Endothelial cell of umbilical vein (primary cell): ENCODE results near the gene CCDC9B. TPM values are rescaled to one million over a fixed set of nuclear protein-coding genes. Genes with fewer than 3 reads are reported as not detected.
A peak's percentile ranks its signal among the peaks of the same experiment; 100 is the strongest.

Experiments used
- BruUV-seq: library from RNA; stranded (reverse); fragments of 400-500 nt; replicated peaks from 2 replicates; lab custom pipeline; 2021; lab: Mats Ljungman, UMichigan
- CTCF ChIA-PET: fragments of 300-600, 350-600 bp; sonication (Branson Sonifier 250); formaldehyde crosslinking; loops from one replicate; lab custom pipeline; 2021; ENCODE audit warnings: antibody characterized with exemption, inconsistent platforms; lab: Charles Lee
- POLR2A ChIA-PET: fragments of 300-600, 350-600 bp; sonication (Branson Sonifier 250); formaldehyde crosslinking; loops from one replicate; lab custom pipeline; 2021; ENCODE audit warnings: antibody characterized with exemption, inconsistent platforms; lab: Charles Lee
- DNase-seq: peaks from one replicate; pipeline ENCODE4 v3.0.0-alpha.2; 2011; ENCODE audit warnings: low read depth, low spot score
- FAIRE-seq: peaks from 2 replicates; lab custom pipeline; 2011; peaks lifted over from hg19 to GRCh38; lab: Jason Lieb, UNC
- H2AFZ ChIP-seq: 2 replicates; pipeline ENCODE4 v1.6.0; 2012; ENCODE audit warnings: low read depth, low read length, control low read depth, inconsistent platforms
- H3K27ac ChIP-seq: 2 replicates; pipeline ENCODE4 v1.5.1; 2011; ENCODE audit warnings: low read depth, mild to moderate bottlenecking, control low read depth, low read length, moderate library complexity; ENCODE audit not compliant: insufficient read depth
- H3K27me3 ChIP-seq, 2 experiments: 2 replicates each; pipeline versions ENCODE4 v1.6.0 to v1.6.1; 2011; ENCODE audit warnings: low read length in 2 of 2, mixed read lengths in 1 of 2; ENCODE audit not compliant: control insufficient read depth in 2 of 2, insufficient read depth in 2 of 2
- H3K36me3 ChIP-seq, 2 experiments: 2 replicates in 1 of 2; 3 replicates in 1 of 2; pipeline ENCODE4 v1.5.1; 2011; ENCODE audit warnings: low read length in 2 of 2, mild to moderate bottlenecking in 1 of 2, moderate library complexity in 1 of 2; ENCODE audit not compliant: control insufficient read depth in 2 of 2, insufficient read depth in 2 of 2; ENCODE audit errors: extremely low read depth in 1 of 2
- H3K4me1 ChIP-seq: 3 replicates; pipeline ENCODE4 v1.5.1; 2011; ENCODE audit warnings: mild to moderate bottlenecking, low read length; ENCODE audit not compliant: control insufficient read depth, insufficient read depth; ENCODE audit errors: extremely low read depth
- H3K4me2 ChIP-seq: 2 replicates; pipeline ENCODE4 v1.6.1; 2011; ENCODE audit warnings: low read length, control low read depth, mixed read lengths; ENCODE audit not compliant: insufficient read depth
- H3K4me3 ChIP-seq, 3 experiments: fragments of 200-600 bp in 1 of 3; sonication (generic), shearing (Covaris generic) in 1 of 3; replicated peaks in 1 of 3; 2 replicates each; pipeline ENCODE4 v1.5.1; 2011 to 2016; ENCODE audit warnings: control low read depth in 3 of 3, low read length in 3 of 3, mild to moderate bottlenecking in 2 of 3, inconsistent platforms in 1 of 3, low read depth in 1 of 3, moderate library complexity in 1 of 3; ENCODE audit not compliant: insufficient read depth in 1 of 3
- H3K79me2 ChIP-seq: 2 replicates; pipeline ENCODE4 v1.6.0; 2012; ENCODE audit warnings: low read length, inconsistent platforms; ENCODE audit not compliant: control insufficient read depth, insufficient read depth
- H3K9ac ChIP-seq: replicated peaks from 2 replicates; pipeline ENCODE3; 2011; ENCODE audit warnings: low read length, control low read depth; ENCODE audit not compliant: insufficient read depth; ENCODE audit errors: extremely low read depth
- H3K9me1 ChIP-seq: replicated peaks from 3 replicates; pipeline ENCODE4 v1.6.0; 2011; ENCODE audit warnings: mild to moderate bottlenecking, low read length; ENCODE audit not compliant: control insufficient read depth, insufficient read depth; ENCODE audit errors: extremely low read depth
- H3K9me3 ChIP-seq: replicated peaks from 2 replicates; pipeline ENCODE4 v1.5.1; 2012; ENCODE audit warnings: low read length, inconsistent platforms; ENCODE audit not compliant: control insufficient read depth, insufficient read depth
- H4K20me1 ChIP-seq: replicated peaks from 2 replicates; pipeline ENCODE3; 2011; ENCODE audit warnings: mild to moderate bottlenecking, low read length; ENCODE audit not compliant: control insufficient read depth, insufficient read depth; ENCODE audit errors: extremely low read depth
- CTCF ChIP-seq, 2 donors: IDR thresholded peaks; 1 replicate in 1 of 2; 2 replicates in 1 of 2; pipeline ENCODE4 v1.5.1; 2011; ENCODE audit warnings: low read length in 2 of 2, mild to moderate bottlenecking in 2 of 2, moderate library complexity in 2 of 2, control low read depth in 1 of 2, inconsistent platforms in 1 of 2, low read depth in 1 of 2; ENCODE audit not compliant: insufficient read depth in 1 of 2; ENCODE audit errors: extremely low read depth in 1 of 2
- EZH2 ChIP-seq: IDR thresholded peaks from 2 replicates; pipeline ENCODE4 v1.6.1; 2012; ENCODE audit warnings: borderline replicate concordance, low read depth, mild to moderate bottlenecking, moderate library complexity, low read length, inconsistent platforms; ENCODE audit not compliant: severe bottlenecking
- FOS ChIP-seq: IDR thresholded peaks from 2 replicates; pipeline ENCODE4 v1.6.1; 2011; ENCODE audit warnings: mild to moderate bottlenecking, low read length, moderate library complexity, borderline replicate concordance; ENCODE audit not compliant: insufficient read depth
- GATA2 ChIP-seq: IDR thresholded peaks from 2 replicates; pipeline ENCODE4 v1.7.0; 2011; ENCODE audit warnings: low read depth, mild to moderate bottlenecking, moderate library complexity, mixed read lengths, low read length; ENCODE audit not compliant: insufficient read length, insufficient read depth
- JUN ChIP-seq: IDR thresholded peaks from 2 replicates; pipeline ENCODE4 v1.6.1; 2011; ENCODE audit warnings: borderline replicate concordance, low read depth; ENCODE audit not compliant: insufficient read length, insufficient read depth
- MAX ChIP-seq: IDR thresholded peaks from 2 replicates; pipeline ENCODE4 v1.6.1; 2011; ENCODE audit not compliant: insufficient read depth, insufficient read length
- MYC ChIP-seq: IDR thresholded peaks from one replicate; pipeline ENCODE4 v1.6.1; 2011; ENCODE audit warnings: mild to moderate bottlenecking, low read depth, low read length
- POLR2A ChIP-seq: IDR thresholded peaks from 2 replicates; pipeline ENCODE4 v1.6.1; 2012; ENCODE audit warnings: low read depth, mild to moderate bottlenecking, control low read depth, low read length
- POLR2AphosphoS5 ChIP-seq: IDR thresholded peaks from 2 replicates; pipeline ENCODE4 v1.6.1; 2012; ENCODE audit warnings: low read depth, mild to moderate bottlenecking, control low read depth, low read length, moderate library complexity; ENCODE audit not compliant: insufficient read depth
- dilution Hi-C: fragments of 300-500 bp; cut with MboI; formaldehyde crosslinking; loops from one replicate; pipeline ENCODE4 v1.15.0; 2019; ENCODE audit warnings: low sequenced_read_pairs; ENCODE audit not compliant: extremely low pct_ligation_motif_present
- intact Hi-C: fragments of 100-400 bp; cut with micrococcal nuclease; formaldehyde crosslinking; loops from one replicate; pipeline ENCODE4 v1.10.0; 2022
- polyA plus RNA-seq, 4 experiments: library from polyadenylated mRNA; depleted of rRNA in 3 of 4; stranded (reverse) in 3 of 4; unstranded in 1 of 4; fragments of >200 nt; gene quantifications; 2 replicates each; pipeline versions ENCODE4 v1.2.1 to v1.2.3, GENCODE V29; 2011 to 2012; ENCODE audit warnings: missing spikeins in 1 of 4
- total RNA-seq: library from RNA; stranded (reverse); gene quantifications from 2 replicates; pipeline ENCODE4 v1.2.3, GENCODE V29; 2021

The CCDC9B gene
- total and polyA plus RNA-seq, 2 donors (not counting 3 experiments of a cell fraction or from before 2014, with no cell fraction given): 7.6 to 46.0 TPM

DNA sequence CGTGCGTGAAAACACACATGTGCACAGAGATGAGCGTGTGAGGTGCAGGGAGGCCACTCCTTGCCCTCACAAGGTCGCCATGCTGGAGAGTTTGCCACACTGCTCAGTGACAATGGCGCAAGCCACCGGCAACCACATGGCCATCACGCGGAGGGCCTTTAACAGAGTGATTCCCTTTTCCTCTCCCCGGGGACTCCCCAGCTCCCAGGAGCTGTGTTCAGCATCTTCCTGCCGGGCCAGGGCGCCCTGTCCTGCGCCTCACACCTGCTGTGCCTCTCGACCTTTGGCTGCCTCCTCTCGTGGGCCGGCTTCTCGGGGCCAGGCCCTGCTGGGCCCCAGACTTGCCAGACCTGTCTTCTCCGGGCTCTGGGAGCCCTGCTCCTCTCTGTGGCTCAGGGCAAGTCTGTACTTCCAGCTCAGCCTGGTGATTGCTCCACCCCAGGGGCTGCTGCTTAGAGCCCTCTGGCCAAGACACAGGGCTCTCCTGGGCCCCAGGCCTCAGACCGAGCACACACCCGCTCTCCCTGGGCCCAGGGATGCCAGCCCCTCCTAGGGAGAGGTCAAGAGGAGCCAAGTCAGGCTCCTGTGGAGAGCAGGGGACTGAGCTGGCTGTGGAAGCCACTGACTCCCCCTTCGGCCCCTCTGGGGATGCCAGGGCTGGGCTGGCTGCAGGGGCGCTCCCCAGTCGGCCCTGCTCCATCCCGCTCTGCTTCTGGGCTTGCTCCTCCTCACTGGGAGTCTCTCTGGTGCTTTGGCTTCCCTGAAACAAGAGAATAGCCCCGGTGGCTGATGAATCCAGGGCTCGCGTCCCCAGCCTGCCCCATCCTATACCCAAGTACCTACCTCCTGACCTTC is 5.6 kb downstream of the CCDC9B start:
- ChIA-PET CTCF (interaction anchor here (1.0 to 9.1 kb wide), 8 partner anchors 9 to 118 kb away, joined by 3 to 287 read pairs (median 12); partner anchors contain the start of genes DISP2, INAFM2 and PLCB2), POLR2A (interaction anchor here (2.0 kb wide), 1 partner anchor 13 kb away, joined by 11 read pairs; the partner anchor contains the start of gene INAFM2)
- Histone ChIP-seq H3K4me3 (no peak overlapping the region), H3K9me1 (no peaks in the 10 kb centered on the region), H3K27me3 (no peaks in the 10 kb centered on the region), H2AFZ (no peak overlapping the region), H3K9ac (peak overlapping the region; percentile 31), H3K4me1 (peaks cover 49% of the 10 kb centered on the region), H4K20me1 (no peaks in the 10 kb centered on the region), H3K4me2 (no peak overlapping the region), H3K36me3 (peaks cover 0 to 8% of the 10 kb centered on the region in 2 experiments), H3K27ac (peak overlapping the region; percentile 80), H3K9me3 (no peaks in the 10 kb centered on the region), H3K79me2 (peaks cover 11% of the 10 kb centered on the region)
- dilution Hi-C loops (no loop called here), intact Hi-C loops (loop anchor here (1.0 kb wide), 1 partner anchor 12 kb away; the partner anchor contains the start of gene INAFM2)
- TF ChIP-seq MAX (no peak), JUN (no peak), MYC (no peak), GATA2 (no peak), CTCF (IDR thresholded peaks at IDR 0.05; ENCODE audit: extremely low read depth in 1 of 2, insufficient read depth in 1 of 2, low read depth in 1 of 2, low read length in 2 of 2) (no peak), EZH2 (no peak), POLR2A (no peak), FOS (no peak), POLR2AphosphoS5 (no peak)
- FAIRE-seq (no peak), DNase-seq (no peak)
- BruUV-seq: no TSS peak
